Transverse colon (tissue), 4 donors: ENCODE data around the gene PAGE1. TPM values are rescaled to one million over a fixed set of nuclear protein-coding genes. Genes with fewer than 3 reads are reported as not detected.

Experiments
- DNase-seq: peaks from one replicate; pipeline ENCODE4 v3.0.0-alpha.2; 2019
- H3K27ac ChIP-seq, 4 donors: fragments of 200-600 bp; sonication (generic); 2 replicates each; pipeline ENCODE4 v1.5.1; 2016 to 2018; ENCODE audit warnings: inconsistent platforms in 4 of 4
- H3K27me3 ChIP-seq: fragments of 200-600 bp; sonication (generic); 2 replicates; pipeline ENCODE4 v1.5.1; 2017; ENCODE audit warnings: inconsistent platforms
- H3K36me3 ChIP-seq, 4 donors: fragments of 200-600 bp; sonication (generic); 2 replicates each; pipeline ENCODE4 v1.5.1; 2017 to 2019; ENCODE audit warnings: inconsistent platforms in 4 of 4
- H3K4me1 ChIP-seq, 4 donors: fragments of 200-600 bp; sonication (generic); 2 replicates each; pipeline ENCODE4 v1.5.1; 2017 to 2020; ENCODE audit warnings: inconsistent platforms in 4 of 4
- H3K4me3 ChIP-seq, 4 donors: fragments of 200-600 bp; sonication (generic); 1 replicate in 1 of 4; 2 replicates in 3 of 4; pipeline versions ENCODE4 v1.5.1 to v1.6.1; 2017 to 2019; ENCODE audit warnings: inconsistent platforms in 4 of 4
- H3K9me3 ChIP-seq, 2 donors: fragments of 200-600 bp; sonication (generic); 2 replicates each; pipeline ENCODE4 v1.5.1; 2017 to 2019; ENCODE audit warnings: inconsistent platforms in 2 of 2
- EP300 ChIP-seq: sonication (generic); formaldehyde crosslinking; IDR thresholded peaks from one replicate; pipeline ENCODE4 v1.6.1; 2017; ENCODE audit warnings: antibody characterized with exemption, low read depth
- POLR2A ChIP-seq: fragments of 450-650 bp; IDR thresholded peaks from one replicate; pipeline ENCODE4 v1.6.1; 2016; ENCODE audit warnings: antibody characterized with exemption, mild to moderate bottlenecking, moderate library complexity
- POLR2AphosphoS5 ChIP-seq, 3 donors: sonication (generic); formaldehyde crosslinking; IDR thresholded peaks; one replicate each; pipeline ENCODE4 v1.6.1; 2016; ENCODE audit warnings: antibody characterized with exemption in 3 of 3
- WGBS, 2 donors: methylation state at CpG; one replicate each; pipeline ENCODE4 v1.1.5; 2018; ENCODE audit warnings: low coverage in 1 of 2; 5-methylcytosine and 5-hydroxymethylcytosine counted together
- in situ Hi-C, 4 donors: fragments of 200-750 bp; cut with MboI; loops; one replicate each; pipeline versions ENCODE4 v1.15.0 to v1.15.1; 2017; ENCODE audit warnings: low sequenced_read_pairs in 3 of 4, low pct_ligation_motif_present in 1 of 4, low pct_unique_long_range_greater_than_20kb in 1 of 4
- intact Hi-C: fragments of 100-400 bp; cut with DNase I; formaldehyde crosslinking; loops from one replicate; pipeline ENCODE4 v1.15.1; 2023; ENCODE audit warnings: low total_unique reads
- total RNA-seq, 4 donors: library from RNA; depleted of rRNA; stranded (reverse); fragments of >200 nt; gene quantifications; one replicate each; pipeline ENCODE4 v1.1.0, GENCODE V29; 2016
- TF ChIP-seq, protein P1 (sequence below), 5 experiments: fragments of 200-600 bp in 3 of 5; fragments of 450-650 bp in 2 of 5; sonication (generic) in 3 of 5; IDR thresholded peaks; 1 replicate in 2 of 5; 2 replicates in 3 of 5; pipeline ENCODE4 v1.5.1; 2016 to 2017; ENCODE audit warnings: antibody characterized with exemption in 5 of 5, inconsistent platforms in 3 of 5, mild to moderate bottlenecking in 2 of 5, moderate library complexity in 1 of 5

PAGE1 gene
- total RNA-seq, 4 donors from 2014 or later = not detected

DNA sequence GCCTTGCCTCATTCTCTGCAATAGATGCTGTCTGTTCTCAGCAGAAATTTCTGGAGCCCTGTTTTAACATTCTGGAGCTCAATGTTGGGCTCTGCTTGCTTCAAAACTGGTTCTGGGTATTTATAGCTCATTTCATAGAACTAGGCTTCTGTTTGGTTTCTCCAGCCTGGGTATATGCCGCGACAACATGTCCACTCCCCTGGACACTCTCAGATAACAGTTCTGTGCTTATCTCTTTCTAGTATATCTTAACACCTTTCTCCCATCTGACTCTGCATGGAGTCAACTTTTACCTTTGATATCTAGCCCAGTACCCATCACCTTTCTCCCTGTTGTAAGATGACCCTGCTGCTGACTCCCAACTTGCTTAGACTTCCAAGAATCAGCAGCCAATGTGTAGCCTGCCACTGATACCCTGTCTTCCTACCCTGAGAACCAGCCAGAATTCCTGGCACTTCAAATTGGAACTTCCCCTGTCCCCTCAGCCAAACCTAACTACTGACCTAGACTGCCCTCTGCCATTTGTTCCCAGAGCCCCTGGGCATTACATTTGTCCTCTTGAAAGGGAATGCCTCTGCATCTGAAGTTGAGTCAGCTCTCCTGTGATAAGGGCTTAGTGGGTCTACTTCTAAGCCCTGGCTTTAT, 20.6 kb downstream of the PAGE1 start:
- 92% methylated on average over 2 of the region's 2 CpGs; no CpG with 5 or more reads in 1 of the 2 donors for WGBS, 2 donors
- in situ Hi-C loops (no loop called here), intact Hi-C loops (no loop called here)
- TF ChIP-seq, protein P1, sequence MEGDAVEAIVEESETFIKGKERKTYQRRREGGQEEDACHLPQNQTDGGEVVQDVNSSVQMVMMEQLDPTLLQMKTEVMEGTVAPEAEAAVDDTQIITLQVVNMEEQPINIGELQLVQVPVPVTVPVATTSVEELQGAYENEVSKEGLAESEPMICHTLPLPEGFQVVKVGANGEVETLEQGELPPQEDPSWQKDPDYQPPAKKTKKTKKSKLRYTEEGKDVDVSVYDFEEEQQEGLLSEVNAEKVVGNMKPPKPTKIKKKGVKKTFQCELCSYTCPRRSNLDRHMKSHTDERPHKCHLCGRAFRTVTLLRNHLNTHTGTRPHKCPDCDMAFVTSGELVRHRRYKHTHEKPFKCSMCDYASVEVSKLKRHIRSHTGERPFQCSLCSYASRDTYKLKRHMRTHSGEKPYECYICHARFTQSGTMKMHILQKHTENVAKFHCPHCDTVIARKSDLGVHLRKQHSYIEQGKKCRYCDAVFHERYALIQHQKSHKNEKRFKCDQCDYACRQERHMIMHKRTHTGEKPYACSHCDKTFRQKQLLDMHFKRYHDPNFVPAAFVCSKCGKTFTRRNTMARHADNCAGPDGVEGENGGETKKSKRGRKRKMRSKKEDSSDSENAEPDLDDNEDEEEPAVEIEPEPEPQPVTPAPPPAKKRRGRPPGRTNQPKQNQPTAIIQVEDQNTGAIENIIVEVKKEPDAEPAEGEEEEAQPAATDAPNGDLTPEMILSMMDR (IDR thresholded peaks at IDR 0.05) = no peak
- Histone ChIP-seq H3K36me3 (no peaks in the 10 kb centered on the region), H3K4me3 (no peak overlapping the region), H3K4me1 (no peaks in the 10 kb centered on the region), H3K27ac (no peak overlapping the region), H3K27me3 (no peaks in the 10 kb centered on the region), H3K9me3 (no peaks in the 10 kb centered on the region)
- DNase-seq = no peak

DNA sequence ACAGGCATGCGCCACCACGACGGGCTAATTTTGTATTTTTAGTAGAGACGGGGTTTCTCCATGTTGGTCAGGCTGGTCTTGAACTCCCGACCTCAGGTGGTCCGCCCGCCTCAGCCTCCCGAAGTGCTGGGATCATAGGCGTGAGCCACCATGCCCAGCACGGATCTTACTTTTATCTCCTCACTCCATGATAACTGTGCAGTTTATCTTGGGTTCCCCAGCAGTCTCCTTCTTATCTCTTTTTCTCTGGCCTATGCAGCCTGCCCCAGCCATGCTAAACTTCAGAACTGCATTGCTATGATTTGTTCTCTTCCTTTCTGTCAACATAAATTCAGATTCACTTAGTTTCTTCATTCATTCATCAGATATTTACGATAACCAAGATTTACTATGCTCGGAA, 22.4 kb downstream of the PAGE1 start:
- no peak for TF ChIP-seq POLR2A
- TF ChIP-seq POLR2AphosphoS5 (IDR thresholded peaks at IDR 0.05) = no peak
- TF ChIP-seq, protein P1 (IDR thresholded peaks at IDR 0.05) = no peak
- TF ChIP-seq EP300 = no peak
- Histone ChIP-seq H3K4me3 (no peak overlapping the region), H3K27ac (no peak overlapping the region), H3K27me3 (no peaks in the 10 kb centered on the region), H3K9me3 (no peaks in the 10 kb centered on the region), H3K4me1 (no peaks in the 10 kb centered on the region), H3K36me3 (no peaks in the 10 kb centered on the region)
- intact Hi-C loops (no loop called here), in situ Hi-C loops (no loop called here)
- 90% methylated on average over 12 of the region's 12 CpGs; no CpG with 5 or more reads in 1 of the 2 donors for WGBS, 2 donors
- DNase-seq = no peak

DNA sequence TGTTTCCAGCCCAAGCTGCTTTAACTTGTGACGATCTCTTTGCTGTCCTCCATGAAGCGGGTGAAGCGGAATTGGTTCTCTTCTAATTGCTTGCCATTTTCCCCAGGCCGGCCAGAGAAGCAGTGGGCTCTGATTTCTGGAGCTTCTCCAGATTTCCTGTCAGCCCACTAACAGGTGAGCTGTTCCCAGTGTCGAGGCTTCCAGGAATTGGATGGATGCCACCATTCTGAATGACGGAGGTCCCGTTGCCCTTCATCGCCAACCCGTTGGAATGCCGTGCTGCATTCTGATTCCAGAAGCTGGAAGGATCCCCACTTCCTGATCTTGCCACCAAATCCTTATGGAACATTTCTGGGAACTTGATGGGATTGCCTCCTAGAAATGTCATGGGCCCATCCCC, 31.0 kb downstream of the PAGE1 start:
- H3K4me3 ChIP-seq = no peak overlapping the region
- H3K27ac ChIP-seq = no peak overlapping the region
- H3K36me3 ChIP-seq = no peaks in the 10 kb centered on the region
- TF ChIP-seq EP300 = no peak
- TF ChIP-seq POLR2A = no peak
- TF ChIP-seq, protein P1 (IDR thresholded peaks at IDR 0.05) = no peak
- TF ChIP-seq POLR2AphosphoS5 (IDR thresholded peaks at IDR 0.05) = no peak
- intact Hi-C loops = no loop called here
- in situ Hi-C loops = no loop called here
- DNase-seq = no peak
- WGBS, 2 donors = 60 to 85% methylated on average over 1 to 10 of the region's 10 CpGs
- no peaks in the 10 kb centered on the region for H3K9me3 ChIP-seq
- no peaks in the 10 kb centered on the region for H3K27me3 ChIP-seq
- H3K4me1 ChIP-seq = no peaks in the 10 kb centered on the region

DNA sequence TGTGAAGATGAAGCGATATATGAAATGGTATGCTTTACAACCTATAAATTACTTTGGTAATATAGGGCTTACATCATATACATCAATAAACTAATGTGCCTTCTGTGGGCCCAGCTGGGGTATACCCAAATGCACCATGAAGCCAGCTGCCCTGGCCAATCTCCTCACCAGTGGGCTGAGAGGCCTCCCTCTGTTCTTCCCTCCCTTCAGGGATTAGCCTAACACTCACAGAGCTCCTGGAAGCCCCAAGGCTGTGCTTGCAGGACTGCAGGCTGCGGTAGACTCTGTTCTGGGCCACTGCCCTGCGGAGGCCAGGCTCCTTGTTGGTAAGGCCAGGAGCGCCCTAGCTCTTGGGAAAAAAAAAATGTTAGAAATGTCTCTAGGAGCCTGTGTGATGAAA, 33.9 kb downstream of the PAGE1 start:
- in situ Hi-C loops = no loop called here
- no peak for DNase-seq
- intact Hi-C loops = no loop called here
- Histone ChIP-seq H3K27ac (no peak overlapping the region), H3K4me1 (no peaks in the 10 kb centered on the region), H3K4me3 (no peak overlapping the region), H3K36me3 (no peaks in the 10 kb centered on the region), H3K9me3 (no peaks in the 10 kb centered on the region), H3K27me3 (no peaks in the 10 kb centered on the region)
- 90% methylated on average over 4 of the region's 4 CpGs; no CpG with 5 or more reads in 1 of the 2 donors for WGBS, 2 donors
- TF ChIP-seq EP300 (no peak), POLR2AphosphoS5 (IDR thresholded peaks at IDR 0.05) (no peak), POLR2A (no peak)
- TF ChIP-seq, protein P1 (IDR thresholded peaks at IDR 0.05) = no peak
